ENCODE data around the gene ANKRD16. TPM values are rescaled to one million over a fixed set of nuclear protein-coding genes. Genes with fewer than 3 reads are reported as not detected.

ANKRD16 gene
- polyA plus RNA-seq, 1 donor from 2014 or later: 14.2 TPM

DNA sequence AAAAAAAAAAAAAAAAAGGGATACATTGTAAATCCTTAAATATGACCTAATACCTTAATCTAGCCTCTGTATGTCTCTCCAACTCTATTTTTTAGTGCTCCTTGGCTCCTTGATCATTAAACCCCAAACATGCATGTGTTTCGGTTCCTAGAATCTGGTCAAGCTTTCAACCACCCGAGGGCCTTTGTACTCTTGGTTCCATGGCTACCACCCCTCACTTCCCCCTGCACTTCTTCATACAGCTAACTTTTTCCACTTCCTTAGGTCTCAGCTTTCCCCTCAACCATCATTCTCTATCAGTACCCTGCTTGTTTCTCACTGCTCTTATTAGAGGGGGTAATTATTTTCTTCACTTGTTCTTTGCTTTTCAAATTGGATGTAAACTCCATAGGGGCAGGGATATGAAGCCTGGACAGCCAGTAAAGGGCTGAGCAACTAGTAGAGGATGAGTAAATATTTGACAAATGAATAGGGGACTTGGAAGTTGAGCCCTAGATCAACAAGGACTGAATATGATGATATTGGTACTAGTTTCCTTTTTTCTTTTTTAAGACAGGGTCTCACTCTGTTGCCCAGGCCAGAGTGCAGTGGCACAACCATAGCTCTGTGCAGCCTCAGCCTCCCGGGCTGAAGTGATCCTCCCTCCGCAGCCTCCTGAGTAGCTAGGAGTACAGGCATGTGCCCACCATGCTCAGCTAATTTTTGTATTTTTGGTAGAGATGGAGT is 72.2 kb downstream of the ANKRD16 start:
- Histone ChIP-seq H3K36me3 (ENCODE audit: insufficient read depth, low read length) (no peaks in the 10 kb centered on the region), H3K27ac (ENCODE audit: low read length) (no peak overlapping the region), H3K4me2 (ENCODE audit: low read length) (no peak overlapping the region), H4K20me1 (ENCODE audit: insufficient read depth) (no peaks in the 10 kb centered on the region), H3K9me3 (ENCODE audit: low read length) (no peaks in the 10 kb centered on the region), H3K27me3 (ENCODE audit: insufficient read depth, low read depth, low read length) (no peaks in the 10 kb centered on the region), H3K9me2 (ENCODE audit: insufficient read depth, low read length) (no peaks in the 10 kb centered on the region), H2AFZ (ENCODE audit: low read depth, low read length) (no peak overlapping the region), H3F3A (ENCODE audit: insufficient read depth, low read length, poor library complexity, severe bottlenecking) (peaks cover under 1% of the 10 kb centered on the region), H3K79me2 (replicated peaks; ENCODE audit: insufficient read depth, low read length) (peaks cover 2% of the 10 kb centered on the region), H3K9ac (ENCODE audit: low read length) (no peak overlapping the region), H3K4me3 (ENCODE audit: low read length) (no peak overlapping the region)
- TF ChIP-seq POLR2AphosphoS5 (IDR thresholded peaks at IDR 0.05): no peak

DNA sequence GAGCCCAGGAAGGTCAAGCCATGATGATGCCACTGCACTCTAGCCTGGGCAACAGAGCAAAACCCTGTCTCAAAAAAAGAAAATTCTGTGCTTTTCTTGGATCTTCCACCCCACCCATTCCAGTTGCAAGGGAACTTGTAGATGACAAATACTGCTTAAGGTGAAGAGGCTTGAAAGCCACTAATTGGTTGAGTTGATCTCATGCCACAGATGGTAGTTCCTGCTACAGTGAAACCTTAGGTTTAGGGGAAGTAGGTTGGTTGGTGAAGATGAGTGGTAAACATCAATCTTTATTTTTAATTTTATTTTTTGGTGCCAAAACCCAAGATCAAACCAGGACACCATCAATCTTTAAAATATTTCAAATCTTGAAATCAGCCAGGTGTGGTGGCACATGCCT is 73.5 kb downstream of the ANKRD16 start:
- H3K27ac ChIP-seq (ENCODE audit: low read length): no peak overlapping the region
- H4K20me1 ChIP-seq (ENCODE audit: insufficient read depth): no peaks in the 10 kb centered on the region
- H3K9me3 ChIP-seq (ENCODE audit: low read length): no peaks in the 10 kb centered on the region
- no peaks in the 10 kb centered on the region for H3K36me3 ChIP-seq (ENCODE audit: insufficient read depth, low read length)
- peaks cover 16% of the 10 kb centered on the region for H3K79me2 ChIP-seq (replicated peaks; ENCODE audit: insufficient read depth, low read length)
- TF ChIP-seq RAD21 (conservative IDR thresholded peaks at IDR 0.05) (no peak), SMC3 (conservative IDR thresholded peaks at IDR 0.05; ENCODE audit: poor library complexity) (no peak)
- H2AFZ ChIP-seq (ENCODE audit: low read depth, low read length): no peak overlapping the region
- no peak overlapping the region for H3K4me2 ChIP-seq (ENCODE audit: low read length)
- H3K9ac ChIP-seq (ENCODE audit: low read length): no peak overlapping the region
- H3K9me2 ChIP-seq (ENCODE audit: insufficient read depth, low read length): no peaks in the 10 kb centered on the region
- no peak overlapping the region for H3K4me3 ChIP-seq (ENCODE audit: low read length)
- no peaks in the 10 kb centered on the region for H3K27me3 ChIP-seq (ENCODE audit: insufficient read depth, low read depth, low read length)
- H3F3A ChIP-seq (ENCODE audit: insufficient read depth, low read length, poor library complexity, severe bottlenecking): peaks cover 8% of the 10 kb centered on the region

DNA sequence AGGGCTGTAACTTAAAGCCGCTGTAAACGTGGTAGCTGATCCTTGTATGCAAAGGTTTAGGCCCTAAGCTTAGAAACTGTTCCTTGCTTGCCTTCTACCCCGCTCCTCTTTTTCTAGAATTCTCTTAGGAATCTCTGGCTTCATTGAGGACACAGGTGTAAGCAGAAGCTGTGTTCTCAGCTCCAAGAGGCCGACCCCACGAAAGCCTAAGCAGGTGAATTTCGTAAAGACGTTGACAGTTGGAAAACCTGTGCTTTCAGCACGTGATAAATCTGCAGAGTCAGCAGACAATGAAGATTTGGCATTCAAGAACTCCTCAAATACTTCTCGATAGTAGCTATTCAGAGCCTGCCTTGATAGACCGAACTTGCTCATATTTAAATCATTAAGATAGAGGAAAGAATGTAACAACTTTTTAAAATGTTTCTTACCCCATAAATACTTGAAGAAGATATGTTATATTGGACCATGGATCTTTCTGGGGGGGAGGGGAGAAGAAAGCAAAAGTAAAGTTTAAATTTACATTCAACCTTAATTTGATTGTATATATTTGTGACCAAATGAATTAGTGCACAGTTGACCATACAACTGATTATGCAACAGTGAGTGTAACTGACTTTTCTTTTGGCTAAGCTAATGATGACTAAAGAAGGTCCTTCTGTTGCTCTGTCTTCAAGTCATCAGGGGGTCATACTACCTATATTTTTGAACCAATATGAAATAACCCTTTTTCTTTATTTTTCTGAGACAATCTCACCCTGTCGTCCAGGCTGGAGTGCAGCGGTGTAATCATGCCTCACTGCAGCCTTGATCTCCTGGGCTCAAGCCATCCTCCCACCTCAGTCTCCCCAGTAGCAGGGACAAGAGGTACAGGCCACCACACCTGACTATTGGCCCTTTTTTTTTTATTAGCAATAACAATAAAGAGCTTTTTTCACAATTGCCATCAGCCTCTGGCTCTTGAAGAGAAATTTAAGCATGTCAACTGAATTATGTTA is 75.3 kb downstream of the ANKRD16 start:
- Histone ChIP-seq H3K9me3 (ENCODE audit: low read length) (no peaks in the 10 kb centered on the region), H3K4me3 (ENCODE audit: low read length) (peak overlapping the region; percentile 97), H3K27ac (ENCODE audit: low read length) (peak overlapping the region; percentile 96), H3K4me2 (ENCODE audit: low read length) (peak overlapping the region; percentile 75), H3K9me2 (ENCODE audit: insufficient read depth, low read length) (no peaks in the 10 kb centered on the region), H3K27me3 (ENCODE audit: insufficient read depth, low read depth, low read length) (no peaks in the 10 kb centered on the region), H3K36me3 (ENCODE audit: insufficient read depth, low read length) (no peaks in the 10 kb centered on the region), H3K9ac (ENCODE audit: low read length) (peak overlapping the region; percentile 77), H2AFZ (ENCODE audit: low read depth, low read length) (peak overlapping the region; percentile 54), H3F3A (ENCODE audit: insufficient read depth, low read length, poor library complexity, severe bottlenecking) (peaks cover 8% of the 10 kb centered on the region), H4K20me1 (ENCODE audit: insufficient read depth) (no peaks in the 10 kb centered on the region), H3K79me2 (replicated peaks; ENCODE audit: insufficient read depth, low read length) (peaks cover 33% of the 10 kb centered on the region)
- TF ChIP-seq, protein P1, sequence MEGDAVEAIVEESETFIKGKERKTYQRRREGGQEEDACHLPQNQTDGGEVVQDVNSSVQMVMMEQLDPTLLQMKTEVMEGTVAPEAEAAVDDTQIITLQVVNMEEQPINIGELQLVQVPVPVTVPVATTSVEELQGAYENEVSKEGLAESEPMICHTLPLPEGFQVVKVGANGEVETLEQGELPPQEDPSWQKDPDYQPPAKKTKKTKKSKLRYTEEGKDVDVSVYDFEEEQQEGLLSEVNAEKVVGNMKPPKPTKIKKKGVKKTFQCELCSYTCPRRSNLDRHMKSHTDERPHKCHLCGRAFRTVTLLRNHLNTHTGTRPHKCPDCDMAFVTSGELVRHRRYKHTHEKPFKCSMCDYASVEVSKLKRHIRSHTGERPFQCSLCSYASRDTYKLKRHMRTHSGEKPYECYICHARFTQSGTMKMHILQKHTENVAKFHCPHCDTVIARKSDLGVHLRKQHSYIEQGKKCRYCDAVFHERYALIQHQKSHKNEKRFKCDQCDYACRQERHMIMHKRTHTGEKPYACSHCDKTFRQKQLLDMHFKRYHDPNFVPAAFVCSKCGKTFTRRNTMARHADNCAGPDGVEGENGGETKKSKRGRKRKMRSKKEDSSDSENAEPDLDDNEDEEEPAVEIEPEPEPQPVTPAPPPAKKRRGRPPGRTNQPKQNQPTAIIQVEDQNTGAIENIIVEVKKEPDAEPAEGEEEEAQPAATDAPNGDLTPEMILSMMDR (IDR thresholded peaks at IDR 0.05; ENCODE audit: poor library complexity, severe bottlenecking): no peak
- TF ChIP-seq EZH2 (IDR thresholded peaks at IDR 0.05; ENCODE audit: borderline replicate concordance, insufficient read depth, low read length, poor library complexity, severe bottlenecking): no peak
- no peak for TF ChIP-seq MXI1 (conservative IDR thresholded peaks at IDR 0.05; ENCODE audit: poor library complexity, severe bottlenecking)
- TF ChIP-seq RAD21 (conservative IDR thresholded peaks at IDR 0.05): no peak
- TF ChIP-seq POLR2AphosphoS5 (IDR thresholded peaks at IDR 0.05): no peak
- no peak for TF ChIP-seq EP300 (conservative IDR thresholded peaks at IDR 0.05; ENCODE audit: poor library complexity, severe bottlenecking)
- TF ChIP-seq, protein P2, sequence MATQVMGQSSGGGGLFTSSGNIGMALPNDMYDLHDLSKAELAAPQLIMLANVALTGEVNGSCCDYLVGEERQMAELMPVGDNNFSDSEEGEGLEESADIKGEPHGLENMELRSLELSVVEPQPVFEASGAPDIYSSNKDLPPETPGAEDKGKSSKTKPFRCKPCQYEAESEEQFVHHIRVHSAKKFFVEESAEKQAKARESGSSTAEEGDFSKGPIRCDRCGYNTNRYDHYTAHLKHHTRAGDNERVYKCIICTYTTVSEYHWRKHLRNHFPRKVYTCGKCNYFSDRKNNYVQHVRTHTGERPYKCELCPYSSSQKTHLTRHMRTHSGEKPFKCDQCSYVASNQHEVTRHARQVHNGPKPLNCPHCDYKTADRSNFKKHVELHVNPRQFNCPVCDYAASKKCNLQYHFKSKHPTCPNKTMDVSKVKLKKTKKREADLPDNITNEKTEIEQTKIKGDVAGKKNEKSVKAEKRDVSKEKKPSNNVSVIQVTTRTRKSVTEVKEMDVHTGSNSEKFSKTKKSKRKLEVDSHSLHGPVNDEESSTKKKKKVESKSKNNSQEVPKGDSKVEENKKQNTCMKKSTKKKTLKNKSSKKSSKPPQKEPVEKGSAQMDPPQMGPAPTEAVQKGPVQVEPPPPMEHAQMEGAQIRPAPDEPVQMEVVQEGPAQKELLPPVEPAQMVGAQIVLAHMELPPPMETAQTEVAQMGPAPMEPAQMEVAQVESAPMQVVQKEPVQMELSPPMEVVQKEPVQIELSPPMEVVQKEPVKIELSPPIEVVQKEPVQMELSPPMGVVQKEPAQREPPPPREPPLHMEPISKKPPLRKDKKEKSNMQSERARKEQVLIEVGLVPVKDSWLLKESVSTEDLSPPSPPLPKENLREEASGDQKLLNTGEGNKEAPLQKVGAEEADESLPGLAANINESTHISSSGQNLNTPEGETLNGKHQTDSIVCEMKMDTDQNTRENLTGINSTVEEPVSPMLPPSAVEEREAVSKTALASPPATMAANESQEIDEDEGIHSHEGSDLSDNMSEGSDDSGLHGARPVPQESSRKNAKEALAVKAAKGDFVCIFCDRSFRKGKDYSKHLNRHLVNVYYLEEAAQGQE (IDR thresholded peaks at IDR 0.05; ENCODE audit: borderline replicate concordance): no peak
- TF ChIP-seq TAF1 (IDR thresholded peaks at IDR 0.05; ENCODE audit: low read depth): no peak
- TF ChIP-seq SMC3 (conservative IDR thresholded peaks at IDR 0.05; ENCODE audit: poor library complexity): no peak
